NOMO-1 treated with dmso at 0.1 percent for 144 hours (cell line): ENCODE data around the gene CYP2J2.
"Not testable (repeated sequence)": the region's sequence is repeated elsewhere in the genome, so short reads cannot be mapped to it uniquely, and the experiment has no call there.

Experiments used
- DNase-seq: peaks from one replicate; lab custom pipeline; 2025; ENCODE audit not compliant: unreplicated experiment; lab: John Stamatoyannopoulos, UW

CYP2J2 gene, protein sequence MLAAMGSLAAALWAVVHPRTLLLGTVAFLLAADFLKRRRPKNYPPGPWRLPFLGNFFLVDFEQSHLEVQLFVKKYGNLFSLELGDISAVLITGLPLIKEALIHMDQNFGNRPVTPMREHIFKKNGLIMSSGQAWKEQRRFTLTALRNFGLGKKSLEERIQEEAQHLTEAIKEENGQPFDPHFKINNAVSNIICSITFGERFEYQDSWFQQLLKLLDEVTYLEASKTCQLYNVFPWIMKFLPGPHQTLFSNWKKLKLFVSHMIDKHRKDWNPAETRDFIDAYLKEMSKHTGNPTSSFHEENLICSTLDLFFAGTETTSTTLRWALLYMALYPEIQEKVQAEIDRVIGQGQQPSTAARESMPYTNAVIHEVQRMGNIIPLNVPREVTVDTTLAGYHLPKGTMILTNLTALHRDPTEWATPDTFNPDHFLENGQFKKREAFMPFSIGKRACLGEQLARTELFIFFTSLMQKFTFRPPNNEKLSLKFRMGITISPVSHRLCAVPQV

DNA sequence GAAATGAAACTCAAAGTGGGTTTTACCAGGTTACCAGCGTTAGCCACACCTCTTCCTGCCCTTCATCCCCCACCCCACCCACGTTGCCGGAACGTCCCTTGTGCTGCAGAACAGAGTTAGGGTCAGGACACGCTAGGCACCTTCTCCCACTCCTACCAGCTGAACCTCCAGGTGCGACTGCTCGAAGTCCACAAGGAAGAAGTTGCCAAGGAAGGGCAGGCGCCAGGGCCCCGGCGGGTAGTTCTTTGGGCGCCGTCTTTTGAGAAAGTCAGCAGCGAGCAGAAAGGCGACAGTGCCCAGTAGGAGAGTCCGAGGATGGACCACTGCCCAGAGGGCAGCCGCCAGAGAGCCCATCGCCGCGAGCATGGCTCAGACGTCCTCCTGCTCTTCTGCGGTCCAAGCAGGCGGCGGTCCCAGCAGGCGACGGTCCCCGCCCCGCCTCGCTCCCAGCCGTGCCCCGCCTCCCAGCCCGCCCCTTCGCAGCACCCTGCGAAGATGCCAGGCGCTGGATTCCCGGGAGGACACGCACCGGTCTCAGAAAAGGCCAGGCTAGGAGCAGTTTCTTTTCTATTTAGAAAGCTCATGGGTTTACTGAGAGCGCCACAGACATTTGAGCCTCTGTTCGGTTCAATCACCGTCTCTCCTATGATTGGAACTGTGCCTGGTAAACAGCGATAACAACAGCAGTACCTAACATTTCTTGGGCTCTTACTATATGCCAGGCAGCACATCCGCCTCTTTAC lies at the start of gene CYP2J2:
Gene CYP2J2, minus strand, starts transcription at position 393 of the 743 bp plus-strand sequence. Its CDS starts 27 bp downstream, at position 366.
- DNase-seq, result no peak

DNA sequence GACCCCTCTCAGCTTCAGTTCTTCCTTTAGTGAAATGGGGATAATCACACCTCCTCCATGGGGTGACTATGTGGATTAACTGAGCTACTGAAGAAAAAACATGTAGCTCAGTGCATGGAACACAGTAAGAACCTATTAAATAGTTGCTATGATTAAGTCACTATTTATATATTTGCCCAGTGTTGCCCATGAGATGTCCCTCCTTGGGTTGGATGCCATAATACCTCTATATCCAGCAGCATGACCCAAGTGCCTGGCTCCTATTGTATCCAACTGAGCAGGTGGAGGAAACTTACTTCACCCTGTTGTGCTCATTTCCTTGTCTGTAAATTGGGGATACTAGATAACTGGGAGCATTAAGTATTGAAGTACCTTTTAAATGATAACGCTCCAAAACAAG lies 47.1 kb upstream of the CYP2J2 start:
- DNase-seq, result no peak

DNA sequence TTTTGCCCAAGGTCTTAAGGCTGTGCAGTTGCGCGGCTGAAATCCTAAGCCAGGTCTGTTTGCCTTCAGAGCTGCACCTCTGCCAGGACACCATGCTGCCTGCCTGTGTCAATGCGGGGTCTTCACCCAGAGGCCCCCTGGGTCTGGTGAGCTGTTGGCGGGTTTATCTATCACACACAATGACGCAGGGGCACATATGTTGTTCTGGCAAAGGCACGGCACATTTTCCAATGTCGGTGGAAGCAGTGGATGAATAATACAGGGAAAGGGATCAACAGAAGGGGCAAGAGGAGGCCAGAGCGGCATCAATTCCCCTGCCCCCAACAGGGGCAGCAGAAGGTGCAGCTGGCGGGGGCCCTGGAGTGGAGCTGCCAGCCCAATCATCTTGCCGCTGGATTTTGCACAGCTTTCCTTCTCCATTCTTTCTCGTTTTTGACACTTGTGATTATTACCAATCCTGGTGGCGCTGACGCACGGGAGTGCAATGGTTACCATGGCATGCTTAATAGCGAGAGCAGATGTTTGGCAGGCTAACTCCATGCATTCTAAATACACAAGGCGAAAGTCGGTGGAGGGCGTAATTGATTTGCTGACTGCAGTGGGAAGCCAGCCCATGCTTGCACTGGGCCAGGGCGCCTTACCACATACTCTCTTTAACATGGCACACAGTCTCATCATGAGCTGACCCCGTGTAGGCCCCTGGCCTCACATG lies 45.8 kb upstream of the CYP2J2 start:
- no peak for DNase-seq

DNA sequence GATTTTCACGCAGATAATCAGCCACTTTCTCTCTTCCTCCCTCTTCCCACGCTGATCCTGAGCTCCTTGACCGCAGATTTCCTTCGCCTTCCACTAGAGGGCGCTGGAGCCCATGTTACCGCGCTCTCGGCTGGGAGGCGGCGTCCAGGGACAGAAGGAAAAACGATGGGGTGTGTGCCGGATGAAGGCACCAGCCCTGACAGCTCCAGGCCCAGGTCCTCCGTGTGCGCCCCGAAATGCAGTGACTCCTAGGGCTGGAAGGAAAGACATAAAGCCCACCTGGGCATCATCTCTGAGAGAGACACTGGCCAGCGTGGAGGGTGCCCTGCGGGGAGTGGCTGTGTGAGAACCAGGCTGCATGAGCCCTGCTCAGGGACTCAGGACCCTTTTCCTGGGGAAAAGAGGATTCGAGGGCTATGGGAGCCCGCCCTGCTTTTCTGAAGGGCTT lies 44.9 kb upstream of the CYP2J2 start:
- peak; percentile 36 for DNase-seq

DNA sequence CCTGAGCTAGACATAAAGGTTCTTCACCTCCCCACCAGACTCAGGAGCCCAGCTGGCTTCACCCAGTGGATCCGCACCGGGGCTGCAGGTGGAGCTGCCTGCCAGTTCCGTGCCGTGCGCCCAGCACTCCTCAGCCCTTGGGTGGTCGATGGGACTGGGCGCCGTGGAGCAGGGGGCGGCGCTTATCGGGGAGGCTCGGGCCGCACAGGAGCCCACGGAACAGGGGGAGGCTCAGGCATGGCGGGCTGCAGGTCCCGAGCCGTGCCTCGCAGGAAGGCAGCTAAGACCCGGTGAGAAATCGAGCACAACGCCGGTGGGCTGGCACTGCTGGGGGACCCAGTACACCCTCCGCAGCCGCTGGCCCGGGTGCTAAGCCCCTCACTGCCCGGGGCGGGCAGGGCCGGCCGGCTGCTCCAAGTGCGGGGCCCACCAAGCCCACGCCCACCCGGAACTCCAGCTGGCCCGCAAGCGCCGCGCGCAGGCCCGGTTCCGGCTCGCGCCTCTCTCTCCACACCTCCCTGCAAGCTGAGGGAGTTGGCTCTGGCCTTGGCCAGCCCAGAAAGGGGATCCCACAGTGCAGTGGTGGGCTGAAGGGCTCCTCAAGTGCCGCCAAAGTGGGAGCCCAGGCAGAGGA lies 43.1 kb upstream of the CYP2J2 start:
- not testable (repeated sequence) for DNase-seq

DNA sequence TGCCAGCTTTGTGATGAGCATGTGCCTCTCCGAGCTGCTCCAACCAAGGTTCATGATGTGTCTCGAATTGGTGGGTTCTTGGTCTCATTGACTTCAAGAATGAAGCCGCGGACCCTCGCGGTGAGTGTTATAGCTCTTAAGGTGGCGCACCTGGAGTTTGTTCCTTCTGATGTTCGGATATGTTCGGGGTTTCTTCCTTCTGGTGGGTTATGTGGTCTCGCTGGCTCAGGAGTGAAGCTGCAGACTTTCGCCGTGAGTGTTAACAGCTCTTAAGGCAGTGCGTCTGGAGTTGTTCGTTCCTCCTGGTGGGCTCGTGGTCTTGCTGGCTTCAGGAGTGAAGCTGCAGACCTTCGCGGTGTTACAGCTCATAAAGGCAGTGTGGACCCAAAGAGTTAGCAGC lies 42.2 kb upstream of the CYP2J2 start:
- DNase-seq, result not testable (repeated sequence)

DNA sequence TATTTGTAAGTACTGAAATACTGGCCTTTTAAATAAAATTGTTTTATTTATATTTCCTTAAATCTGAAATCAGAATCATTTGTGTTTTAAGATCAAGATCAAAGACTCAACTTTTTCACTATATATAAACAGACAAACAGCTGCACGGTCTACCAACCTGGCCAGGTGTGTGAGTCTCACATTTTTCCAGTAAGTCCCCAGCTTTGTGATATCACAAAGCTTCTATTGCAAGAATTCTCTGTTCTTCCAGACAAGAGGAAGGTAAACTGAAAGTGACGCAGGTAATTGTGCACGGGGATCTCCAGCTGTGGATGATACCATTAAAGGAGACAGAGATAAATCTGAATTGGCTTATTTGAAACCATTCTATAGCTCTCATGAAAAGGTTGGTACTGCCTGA lies 41.2 kb upstream of the CYP2J2 start:
- DNase-seq, result no peak

DNA sequence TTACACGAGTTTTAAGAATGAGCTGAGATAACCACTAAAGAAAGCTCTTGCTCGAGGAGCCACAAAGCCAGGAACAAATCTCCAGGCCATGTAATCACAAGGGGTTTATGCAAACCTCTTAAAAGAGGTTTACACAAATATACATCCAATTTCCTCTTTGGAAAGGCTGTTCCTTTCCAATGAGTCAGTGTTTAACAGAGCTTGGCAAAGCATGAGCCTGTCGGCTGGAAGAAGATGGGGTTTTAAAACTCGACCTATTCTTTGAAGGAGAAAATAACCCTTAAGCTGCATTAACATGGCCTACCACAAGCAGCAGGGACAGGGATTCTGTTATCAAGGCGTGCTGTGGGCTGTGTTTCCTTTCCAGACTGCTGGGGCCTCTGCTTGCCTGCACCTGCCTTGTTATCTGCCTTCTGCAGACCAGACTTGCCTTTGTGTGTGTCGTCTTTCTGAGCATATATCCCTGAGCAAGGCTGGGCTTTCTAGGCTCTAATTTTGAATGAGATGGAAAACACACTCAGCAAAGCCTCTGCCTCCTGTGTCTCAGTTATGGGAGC lies 40.6 kb upstream of the CYP2J2 start:
- no peak for DNase-seq

DNA sequence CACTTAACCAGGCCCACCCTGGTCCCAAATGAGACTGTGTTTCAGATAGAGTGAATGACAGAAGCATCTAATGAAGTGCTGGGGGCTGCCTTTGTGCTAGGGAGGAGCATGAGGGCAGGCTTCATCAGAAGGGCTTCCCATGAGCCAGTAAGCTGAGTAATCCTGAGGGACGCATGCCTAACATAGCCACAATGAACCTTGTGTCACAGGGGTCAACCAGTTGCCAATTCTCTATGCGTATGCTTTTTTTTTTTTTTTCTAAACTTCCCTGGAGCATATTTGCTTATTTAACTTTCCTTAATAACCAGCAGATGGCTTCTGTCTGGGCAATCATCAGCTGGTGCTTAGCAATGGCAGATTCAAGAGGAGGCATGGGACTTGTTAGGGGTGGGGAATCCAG lies 25.5 kb upstream of the CYP2J2 start:
- DNase-seq, result no peak

DNA sequence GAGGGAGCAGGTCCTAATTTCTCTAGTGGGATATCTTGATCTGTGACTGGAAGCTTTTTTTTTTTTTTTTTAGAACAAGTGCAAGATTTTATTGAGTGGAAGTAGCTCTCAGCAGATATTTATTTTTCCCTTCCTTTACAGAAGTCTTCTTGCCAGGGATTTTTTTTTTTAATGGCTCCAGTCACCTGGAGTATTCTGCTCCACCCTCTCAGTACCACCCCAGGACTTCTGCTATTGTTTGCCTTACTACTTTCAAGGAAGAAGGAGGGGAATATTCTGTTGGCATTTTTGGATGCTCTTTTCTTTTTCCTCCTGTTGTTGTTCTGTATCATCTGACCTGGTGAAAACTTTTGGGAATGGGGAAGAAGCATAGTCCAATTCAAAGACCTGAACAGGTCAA lies 23.1 kb upstream of the CYP2J2 start:
- DNase-seq, result no peak

DNA sequence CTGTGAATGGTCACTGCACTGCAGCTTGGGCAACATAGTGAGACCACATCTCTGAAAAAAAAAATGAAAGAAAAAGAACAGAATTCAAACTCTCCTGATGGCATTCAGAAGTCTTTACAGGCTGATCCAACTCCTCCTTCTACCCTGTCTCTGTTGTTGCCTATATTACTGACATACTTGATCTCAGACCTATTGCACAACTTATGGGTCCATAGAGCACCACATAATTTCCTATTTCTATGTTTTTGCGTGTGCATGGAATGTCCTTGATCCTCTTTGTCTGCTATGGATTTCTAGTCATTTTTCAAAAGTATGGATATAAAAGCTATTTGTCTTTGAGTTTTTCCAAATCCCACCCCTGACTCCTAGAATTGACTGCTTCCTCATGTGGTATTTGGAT lies 22.4 kb upstream of the CYP2J2 start:
- DNase-seq, result no peak

DNA sequence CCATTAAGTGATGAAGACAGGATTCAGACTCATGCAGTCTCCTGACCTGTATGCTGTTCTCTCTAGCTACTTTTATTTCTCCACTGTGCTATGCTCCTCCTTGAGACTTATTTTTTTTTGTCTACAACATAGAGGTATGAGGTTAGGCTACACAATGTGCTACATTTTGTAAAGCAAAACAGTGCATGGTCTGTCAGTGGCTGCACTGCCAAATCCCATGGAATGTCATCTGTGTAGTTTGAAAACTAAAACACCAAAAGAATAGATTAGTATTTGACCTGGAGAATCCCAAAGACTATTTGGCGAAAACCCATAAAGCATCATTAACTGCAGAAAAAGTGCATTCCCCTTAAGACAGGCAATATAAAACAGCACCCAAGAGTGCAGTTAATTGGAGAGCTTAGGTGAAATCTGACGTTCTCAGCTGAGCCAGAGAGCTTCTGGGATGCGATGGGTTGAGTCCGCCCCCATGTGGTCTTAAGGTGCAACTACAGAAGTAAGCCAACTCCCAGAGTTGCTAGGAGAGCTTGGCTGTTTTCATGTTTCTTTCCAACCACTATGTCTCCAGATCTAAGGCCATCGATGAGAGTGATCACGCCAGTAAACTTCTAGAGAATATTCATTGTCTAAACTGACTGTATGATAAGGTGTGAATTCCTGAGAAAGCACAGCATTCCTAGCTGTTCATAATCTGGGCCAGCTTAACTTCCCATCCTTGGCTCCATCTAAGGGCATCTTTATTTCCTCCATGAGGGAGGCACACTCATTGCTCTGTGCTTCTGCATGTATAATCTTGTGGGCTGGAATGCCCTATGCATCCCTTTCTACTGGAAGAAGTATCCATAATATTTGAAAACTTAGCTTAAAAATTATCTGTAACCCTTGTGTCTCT lies 20.7 kb upstream of the CYP2J2 start:
- peak; percentile 17 for DNase-seq

DNA sequence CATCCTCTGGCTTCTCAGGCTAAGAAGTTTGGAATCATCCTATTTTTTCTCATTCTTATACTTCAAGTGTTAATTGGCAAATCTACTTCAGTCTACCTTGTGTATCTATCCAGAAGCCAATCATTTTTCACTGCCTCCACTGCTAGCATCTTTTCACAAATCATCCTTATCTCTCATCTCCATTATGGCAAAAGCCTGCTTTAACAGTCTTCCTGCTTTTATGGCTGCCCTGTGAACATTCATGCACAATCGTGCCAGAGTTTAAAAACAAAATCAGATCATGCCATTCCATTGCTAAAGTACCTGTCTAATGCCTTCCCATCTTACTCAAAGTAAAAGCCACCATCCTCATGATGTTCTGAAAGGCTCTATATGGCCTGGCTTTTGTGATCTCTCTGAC lies 19.2 kb upstream of the CYP2J2 start:
- no peak for DNase-seq

DNA sequence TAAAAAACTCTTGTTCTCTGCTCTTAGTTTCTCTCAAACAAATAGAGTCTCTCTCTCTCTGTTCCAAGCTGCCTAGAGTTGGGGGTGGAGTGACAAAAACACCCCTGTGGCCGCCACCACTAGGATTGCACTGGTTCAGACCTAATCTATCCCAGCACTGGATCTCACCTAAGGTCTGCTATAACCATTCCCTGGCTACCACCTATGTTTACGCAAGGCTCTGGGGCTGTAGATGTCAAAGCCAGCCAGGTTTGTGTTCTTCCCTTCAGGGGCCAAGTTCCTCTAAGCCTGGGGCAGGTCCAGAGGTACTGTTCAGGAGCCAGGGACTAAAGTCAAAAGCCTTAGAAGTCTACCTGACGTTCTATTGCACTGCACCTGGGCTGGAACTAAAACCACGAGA lies 12.8 kb upstream of the CYP2J2 start:
- DNase-seq, result no peak

DNA sequence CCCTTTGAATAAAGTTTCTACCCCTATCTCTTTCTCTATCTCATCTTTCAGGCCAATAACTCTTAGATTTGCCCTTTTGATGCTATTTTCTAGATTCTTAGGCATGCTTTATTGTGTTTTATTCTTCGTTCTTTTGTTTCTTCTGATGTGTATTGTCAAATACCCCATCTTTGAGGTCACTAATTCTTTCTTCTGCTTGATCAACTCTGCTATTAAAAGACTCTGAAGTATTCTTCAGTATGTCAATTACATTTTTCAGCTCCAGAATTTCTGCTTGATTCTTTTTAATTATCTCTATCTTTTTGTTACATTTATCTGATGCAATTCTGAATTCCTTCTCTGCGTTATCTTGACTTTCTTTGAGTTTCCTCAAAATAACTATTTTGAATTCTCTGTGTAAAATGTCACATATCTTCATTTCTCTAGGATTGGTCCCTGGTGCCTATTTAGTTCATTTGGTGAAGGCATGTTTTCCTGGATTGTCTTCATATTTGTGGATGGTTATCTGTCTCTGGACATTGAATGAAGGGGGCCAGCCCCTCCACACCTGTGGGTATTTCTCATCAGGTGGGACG lies 11.2 kb upstream of the CYP2J2 start:
- no peak for DNase-seq

DNA sequence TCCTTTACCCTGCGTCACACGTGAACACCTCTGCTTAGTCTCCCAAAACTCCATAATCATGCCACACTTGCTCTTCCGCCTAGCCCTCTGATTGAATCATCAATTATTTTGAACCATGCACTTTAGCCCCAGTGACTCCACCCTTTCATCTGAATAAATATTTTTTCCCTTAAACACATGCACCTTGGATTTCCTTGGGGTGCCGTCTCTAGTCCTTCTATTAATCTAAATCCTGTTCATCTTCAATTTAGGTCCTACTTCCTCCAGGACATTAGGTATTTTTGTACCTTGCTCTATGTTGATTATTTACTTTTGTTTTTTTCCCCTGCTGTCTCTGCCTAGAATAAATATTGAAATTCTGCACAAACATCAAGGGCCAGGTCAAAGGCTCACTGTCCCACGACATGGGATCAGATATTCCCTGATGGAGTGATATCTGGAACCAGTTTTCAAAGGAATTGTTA lies 9.8 kb upstream of the CYP2J2 start:
- no peak for DNase-seq

DNA sequence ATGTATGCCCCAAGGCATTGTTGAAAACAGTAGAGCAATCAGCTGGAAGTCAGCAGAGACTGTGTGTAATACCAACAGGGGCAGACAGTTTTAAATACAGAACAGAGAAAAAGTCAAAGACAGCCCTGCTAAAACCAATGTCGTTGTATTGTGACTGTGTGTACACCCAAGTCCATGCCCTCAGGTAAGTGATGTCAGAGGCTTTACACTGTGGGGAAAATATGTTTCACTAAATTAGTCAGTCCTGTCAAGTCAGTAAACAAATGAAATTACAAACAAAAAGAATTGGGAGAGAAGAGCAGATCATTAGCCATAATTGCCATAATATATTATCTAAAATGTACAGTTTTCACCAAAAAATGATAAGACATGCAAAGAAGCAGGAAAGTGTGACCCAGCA lies 2.4 kb upstream of the CYP2J2 start:
- DNase-seq, result no peak

DNA sequence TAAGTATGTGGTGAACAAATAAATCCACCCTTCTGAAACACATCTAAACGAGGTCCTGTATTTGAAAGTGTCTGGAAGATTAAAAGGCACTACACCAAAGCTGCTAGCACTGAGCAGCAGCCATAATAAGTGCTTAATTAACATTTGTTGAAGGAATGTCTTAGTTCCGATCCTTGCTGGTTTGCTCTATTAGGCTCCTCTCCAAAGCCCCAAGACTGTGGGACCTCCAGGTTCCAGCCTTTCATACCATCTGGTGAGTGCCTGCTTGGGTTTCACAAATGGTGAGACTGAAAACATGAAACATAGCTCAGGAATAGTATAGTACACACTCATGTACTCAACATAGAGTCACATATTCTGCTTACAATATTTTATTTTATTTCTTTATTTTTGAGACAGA lies 640 bp upstream of the CYP2J2 start:
- DNase-seq, result no peak

DNA sequence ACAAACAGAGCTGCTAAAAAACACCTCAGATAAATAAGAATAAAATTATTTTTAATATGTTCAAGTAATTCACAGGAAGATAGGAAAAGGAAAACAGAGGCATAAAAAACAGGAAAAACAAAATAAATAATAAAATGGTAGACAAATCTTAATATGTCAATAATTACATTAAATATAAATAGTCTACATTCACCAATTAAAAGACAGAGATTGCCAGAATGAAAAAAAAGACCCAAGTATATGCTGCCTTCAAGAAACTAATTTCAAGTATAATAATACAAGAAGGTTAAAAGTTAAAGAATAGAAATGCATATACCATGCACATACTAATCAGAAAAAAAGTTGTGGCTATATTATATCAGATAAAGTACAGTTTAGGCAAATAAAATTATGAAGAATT lies 1.9 kb downstream of the CYP2J2 start:
- no peak for DNase-seq
